Body of pancreas (tissue), 4 donors: ENCODE measurements around the gene NLGN1. TPM values are rescaled to one million over a fixed set of nuclear protein-coding genes. Genes with fewer than 3 reads are reported as not detected.

Source experiments
- ATAC-seq: fragments of 150-250 bp; one replicate; pipeline ENCODE4 v1.9.1; 2016
- DNase-seq, 4 donors: peaks; one replicate each; pipeline ENCODE4 v3.0.0-alpha.2; 2019
- H3K27ac ChIP-seq, 4 donors: fragments of 200-600 bp; sonication (generic); 1 replicate in 3 of 4; 2 replicates in 1 of 4; pipeline versions ENCODE4 v1.5.1 to v1.6.1; 2016 to 2019; ENCODE audit warnings: mild to moderate bottlenecking in 1 of 4, mixed read lengths in 1 of 4, moderate library complexity in 1 of 4
- H3K27me3 ChIP-seq, 2 donors: fragments of 200-600 bp; sonication (generic); one replicate each; pipeline ENCODE4 v1.6.0; 2016; ENCODE audit warnings: mild to moderate bottlenecking in 1 of 2
- H3K36me3 ChIP-seq, 2 donors: fragments of 200-600 bp; sonication (generic); replicated peaks in 1 of 2; 2 replicates each; pipeline ENCODE4 v1.5.1; 2016; ENCODE audit warnings: low read depth in 2 of 2; ENCODE audit not compliant: insufficient read depth in 1 of 2
- H3K4me1 ChIP-seq: fragments of 200-600 bp; sonication (generic); one replicate; pipeline ENCODE4 v1.6.0; 2016
- H3K4me3 ChIP-seq, 2 donors: fragments of 200-600 bp; sonication (generic); 1 replicate in 1 of 2; 2 replicates in 1 of 2; pipeline ENCODE4 v1.5.1; 2016 to 2019
- H3K9me3 ChIP-seq, 3 donors: fragments of 200-600 bp; sonication (generic); 1 replicate in 2 of 3; 2 replicates in 1 of 3; pipeline ENCODE4 v1.5.1; 2016
- CTCF ChIP-seq, 7 experiments: fragments of 450-650 bp in 4 of 7; fragments of 200-600 bp in 3 of 7; sonication (generic) in 3 of 7; IDR thresholded peaks; one replicate each; pipeline ENCODE4 v1.5.1; 2016 to 2019; ENCODE audit warnings: antibody characterized with exemption in 7 of 7
- POLR2A ChIP-seq, 3 donors: fragments of 450-650 bp; IDR thresholded peaks; one replicate each; pipeline ENCODE4 v1.6.1; 2016; ENCODE audit warnings: antibody characterized with exemption in 3 of 3, mild to moderate bottlenecking in 2 of 3
- WGBS, 2 donors: methylation state at CpG; one replicate each; pipeline ENCODE4 v1.1.5; 2017; 5-methylcytosine and 5-hydroxymethylcytosine counted together
- intact Hi-C: fragments of 100-400 bp; cut with DNase I; formaldehyde crosslinking; loops from one replicate; pipeline ENCODE4 v1.15.1; 2023
- total RNA-seq, 2 donors: library from RNA; depleted of rRNA; stranded (reverse); fragments of >200 nt; gene quantifications; one replicate each; pipeline ENCODE4 v1.1.0, GENCODE V29; 2016

Gene NLGN1
- total RNA-seq, 2 donors from 2014 or later = 0.52 to 1.3 TPM

GRCh38 chr3:174199696-174200095 lies 802.2 kb downstream of the NLGN1 start:
- no peak for TF ChIP-seq POLR2A (IDR thresholded peaks at IDR 0.05)
- H3K27me3 ChIP-seq = no peaks in the 10 kb centered on the region
- no peaks in the 10 kb centered on the region for H3K9me3 ChIP-seq
- WGBS, 2 donors = 47 to 57% methylated on average over 1 of the region's 1 CpG
- H3K27ac ChIP-seq = no peak overlapping the region
- ATAC-seq (no peak), DNase-seq (no peak)
- no peak overlapping the region for H3K4me3 ChIP-seq
- H3K36me3 ChIP-seq = no peaks in the 10 kb centered on the region
- no peaks in the 10 kb centered on the region for H3K4me1 ChIP-seq
- intact Hi-C loops = no loop called here

- no peak overlapping the region for H3K27ac ChIP-seq
- no peak overlapping the region for H3K4me3 ChIP-seq
- WGBS, 2 donors = 46 to 53% methylated on average over 2 of the region's 2 CpGs
- intact Hi-C loops = no loop called here
- H3K9me3 ChIP-seq = no peaks in the 10 kb centered on the region
- no peak for ATAC-seq
- no peaks in the 10 kb centered on the region for H3K4me1 ChIP-seq
- TF ChIP-seq CTCF (IDR thresholded peaks at IDR 0.05) (no peak), POLR2A (IDR thresholded peaks at IDR 0.05) (no peak)
- no peak for DNase-seq
- no peaks in the 10 kb centered on the region for H3K27me3 ChIP-seq
- no peaks in the 10 kb centered on the region for H3K36me3 ChIP-seq
Observed at GRCh38 chr3:174202116-174202515, 804.6 kb downstream of the NLGN1 start.

GRCh38 chr3:174202561-174202960 lies 805.0 kb downstream of the NLGN1 start:
- intact Hi-C loops = no loop called here
- TF ChIP-seq POLR2A (IDR thresholded peaks at IDR 0.05) = no peak
- TF ChIP-seq CTCF (IDR thresholded peaks at IDR 0.05) = no peak
- Histone ChIP-seq H3K36me3 (no peaks in the 10 kb centered on the region), H3K27me3 (no peaks in the 10 kb centered on the region), H3K4me3 (no peak overlapping the region), H3K9me3 (no peaks in the 10 kb centered on the region), H3K4me1 (no peaks in the 10 kb centered on the region), H3K27ac (no peak overlapping the region)
- WGBS, 2 donors = 54 to 71% methylated on average over 1 of the region's 1 CpG
- ATAC-seq (no peak), DNase-seq (no peak)

GRCh38 chr3:174204765-174205164 lies 807.2 kb downstream of the NLGN1 start:
- TF ChIP-seq POLR2A (IDR thresholded peaks at IDR 0.05) (no peak), CTCF (IDR thresholded peaks at IDR 0.05) (no peak)
- intact Hi-C loops = no loop called here
- no peaks in the 10 kb centered on the region for H3K9me3 ChIP-seq
- no peaks in the 10 kb centered on the region for H3K27me3 ChIP-seq
- H3K27ac ChIP-seq = no peak overlapping the region
- no peak overlapping the region for H3K4me3 ChIP-seq
- no peaks in the 10 kb centered on the region for H3K4me1 ChIP-seq
- 31 to 46% methylated on average over 1 of the region's 1 CpG for WGBS, 2 donors
- ATAC-seq (no peak), DNase-seq (no peak)
- no peaks in the 10 kb centered on the region for H3K36me3 ChIP-seq

- Histone ChIP-seq H3K4me3 (no peak overlapping the region), H3K27me3 (no peaks in the 10 kb centered on the region), H3K27ac (no peak overlapping the region), H3K9me3 (no peaks in the 10 kb centered on the region), H3K36me3 (no peaks in the 10 kb centered on the region), H3K4me1 (no peaks in the 10 kb centered on the region)
- TF ChIP-seq POLR2A (IDR thresholded peaks at IDR 0.05) (no peak), CTCF (IDR thresholded peaks at IDR 0.05) (no peak)
- intact Hi-C loops = no loop called here
- WGBS, 2 donors = 73 to 82% methylated on average over 4 of the region's 4 CpGs
- DNase-seq = no peak
- ATAC-seq = no peak
Observed at GRCh38 chr3:174206607-174207192, 809.2 kb downstream of the NLGN1 start.
